Body of pancreas (tissue), 4 donors: ENCODE results near the gene CDH4. TPM values are rescaled to one million over a fixed set of nuclear protein-coding genes. Genes with fewer than 3 reads are reported as not detected.

Experiments
- ATAC-seq: fragments of 150-250 bp; one replicate; pipeline ENCODE4 v1.9.1; 2016
- DNase-seq, 4 donors: peaks; one replicate each; pipeline ENCODE4 v3.0.0-alpha.2; 2019
- H3K27ac ChIP-seq, 4 donors: fragments of 200-600 bp; sonication (generic); 1 replicate in 3 of 4; 2 replicates in 1 of 4; pipeline versions ENCODE4 v1.5.1 to v1.6.1; 2016 to 2019; ENCODE audit warnings: mild to moderate bottlenecking in 1 of 4, mixed read lengths in 1 of 4, moderate library complexity in 1 of 4
- H3K27me3 ChIP-seq, 2 donors: fragments of 200-600 bp; sonication (generic); one replicate each; pipeline ENCODE4 v1.6.0; 2016; ENCODE audit warnings: mild to moderate bottlenecking in 1 of 2
- H3K36me3 ChIP-seq, 2 donors: fragments of 200-600 bp; sonication (generic); replicated peaks in 1 of 2; 2 replicates each; pipeline ENCODE4 v1.5.1; 2016; ENCODE audit warnings: low read depth in 2 of 2; ENCODE audit not compliant: insufficient read depth in 1 of 2
- H3K4me1 ChIP-seq: fragments of 200-600 bp; sonication (generic); one replicate; pipeline ENCODE4 v1.6.0; 2016
- H3K4me3 ChIP-seq, 2 donors: fragments of 200-600 bp; sonication (generic); 1 replicate in 1 of 2; 2 replicates in 1 of 2; pipeline ENCODE4 v1.5.1; 2016 to 2019
- H3K9me3 ChIP-seq, 3 donors: fragments of 200-600 bp; sonication (generic); 1 replicate in 2 of 3; 2 replicates in 1 of 3; pipeline ENCODE4 v1.5.1; 2016
- CTCF ChIP-seq, 7 experiments: fragments of 450-650 bp in 4 of 7; fragments of 200-600 bp in 3 of 7; sonication (generic) in 3 of 7; IDR thresholded peaks; one replicate each; pipeline ENCODE4 v1.5.1; 2016 to 2019; ENCODE audit warnings: antibody characterized with exemption in 7 of 7
- POLR2A ChIP-seq, 3 donors: fragments of 450-650 bp; IDR thresholded peaks; one replicate each; pipeline ENCODE4 v1.6.1; 2016; ENCODE audit warnings: antibody characterized with exemption in 3 of 3, mild to moderate bottlenecking in 2 of 3
- WGBS, 2 donors: methylation state at CpG; one replicate each; pipeline ENCODE4 v1.1.5; 2017; 5-methylcytosine and 5-hydroxymethylcytosine counted together
- intact Hi-C: fragments of 100-400 bp; cut with DNase I; formaldehyde crosslinking; loops from one replicate; pipeline ENCODE4 v1.15.1; 2023
- total RNA-seq, 2 donors: library from RNA; depleted of rRNA; stranded (reverse); fragments of >200 nt; gene quantifications; one replicate each; pipeline ENCODE4 v1.1.0, GENCODE V29; 2016

Gene CDH4
- total RNA-seq, 2 donors from 2014 or later: 0.33 to 0.52 TPM

DNA sequence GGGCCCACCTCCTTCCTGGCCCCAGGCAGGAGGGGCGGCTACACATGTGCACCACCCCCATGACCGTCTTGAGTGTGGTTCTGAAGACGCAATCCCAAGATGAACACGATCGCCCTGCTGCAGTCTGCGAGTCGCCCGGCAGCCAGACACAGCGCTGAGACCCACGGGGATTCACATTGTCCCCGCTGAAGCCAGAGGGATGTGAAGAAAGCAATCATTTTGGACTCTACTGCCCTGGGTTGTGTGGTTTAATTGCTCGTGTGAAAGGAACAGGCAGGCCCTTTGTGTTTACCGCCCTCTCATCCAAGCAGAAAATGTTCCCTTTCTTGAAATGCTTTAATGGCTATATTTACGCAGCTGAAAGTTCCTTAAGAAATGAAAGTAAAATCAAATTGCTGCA is 534.2 kb downstream of the CDH4 start:
- no peak for ATAC-seq
- H3K9me3 ChIP-seq: no peaks in the 10 kb centered on the region
- no peaks in the 10 kb centered on the region for H3K27me3 ChIP-seq
- H3K36me3 ChIP-seq: no peaks in the 10 kb centered on the region
- intact Hi-C loops: no loop called here
- TF ChIP-seq CTCF (IDR thresholded peaks at IDR 0.05) (no peak), POLR2A (IDR thresholded peaks at IDR 0.05) (no peak)
- no peak for DNase-seq
- no peak overlapping the region for H3K4me3 ChIP-seq
- WGBS, 2 donors: 65 to 81% methylated on average over 10 to 13 of the region's 14 CpGs
- H3K4me1 ChIP-seq: no peaks in the 10 kb centered on the region
- no peak overlapping the region for H3K27ac ChIP-seq

GRCh38 chr20:61788343-61788742 is 536.3 kb downstream of the CDH4 start:
- Histone ChIP-seq H3K4me3 (no peak overlapping the region), H3K27ac (no peak overlapping the region), H3K27me3 (no peaks in the 10 kb centered on the region), H3K9me3 (no peaks in the 10 kb centered on the region), H3K36me3 (no peaks in the 10 kb centered on the region), H3K4me1 (no peaks in the 10 kb centered on the region)
- TF ChIP-seq CTCF (IDR thresholded peaks at IDR 0.05): no peak
- no peak for TF ChIP-seq POLR2A (IDR thresholded peaks at IDR 0.05)
- WGBS, 2 donors: 64 to 65% methylated on average over 4 to 5 of the region's 5 CpGs
- ATAC-seq: no peak
- no peak for DNase-seq
- intact Hi-C loops: no loop called here

GRCh38 chr20:61789329-61789728 is 537.3 kb downstream of the CDH4 start:
- TF ChIP-seq CTCF (IDR thresholded peaks at IDR 0.05): no peak
- no peak for TF ChIP-seq POLR2A (IDR thresholded peaks at IDR 0.05)
- H3K9me3 ChIP-seq: no peaks in the 10 kb centered on the region
- ATAC-seq (no peak), DNase-seq (no peak)
- no peak overlapping the region for H3K4me3 ChIP-seq
- no peak overlapping the region for H3K27ac ChIP-seq
- H3K4me1 ChIP-seq: no peaks in the 10 kb centered on the region
- no peaks in the 10 kb centered on the region for H3K27me3 ChIP-seq
- intact Hi-C loops: no loop called here
- no peaks in the 10 kb centered on the region for H3K36me3 ChIP-seq
- 70 to 78% methylated on average over 10 of the region's 10 CpGs for WGBS, 2 donors

DNA sequence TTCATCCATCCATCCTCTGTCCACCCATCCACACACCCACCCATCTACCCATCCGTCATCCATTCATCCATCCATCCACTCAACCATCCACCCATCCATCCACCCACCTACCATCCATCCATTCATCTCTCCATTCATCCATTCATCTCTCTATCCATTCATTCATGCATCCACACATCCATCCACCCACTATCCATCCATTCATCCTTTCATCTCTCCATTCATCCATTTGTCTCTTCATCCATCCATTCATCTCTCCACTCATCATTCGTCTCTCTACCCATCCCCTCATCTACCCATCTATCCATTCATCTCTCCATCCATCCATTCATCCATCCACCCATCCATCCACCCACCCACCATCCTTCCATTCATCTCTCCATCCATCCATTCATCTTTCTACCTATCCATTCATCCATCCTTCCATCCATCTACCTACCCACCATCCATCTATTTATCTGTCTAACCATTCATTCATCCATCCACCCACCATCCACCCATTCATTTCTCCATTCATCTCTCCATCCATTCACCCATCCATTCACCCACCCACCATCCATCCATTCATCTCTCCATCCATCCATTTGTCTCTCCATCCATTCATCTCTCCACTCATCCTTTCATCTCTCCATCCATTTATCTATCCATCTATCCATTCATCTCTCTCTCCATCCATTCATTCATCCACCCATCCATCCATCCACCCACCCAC is 538.2 kb downstream of the CDH4 start:
- Histone ChIP-seq H3K27ac (no peak overlapping the region), H3K36me3 (no peaks in the 10 kb centered on the region), H3K27me3 (no peaks in the 10 kb centered on the region), H3K4me1 (no peaks in the 10 kb centered on the region), H3K4me3 (no peak overlapping the region), H3K9me3 (no peaks in the 10 kb centered on the region)
- TF ChIP-seq CTCF (IDR thresholded peaks at IDR 0.05): no peak
- no peak for TF ChIP-seq POLR2A (IDR thresholded peaks at IDR 0.05)
- DNase-seq: no peak
- 69 to 81% methylated on average over 2 of the region's 2 CpGs for WGBS, 2 donors
- ATAC-seq: no peak
- intact Hi-C loops: no loop called here

DNA sequence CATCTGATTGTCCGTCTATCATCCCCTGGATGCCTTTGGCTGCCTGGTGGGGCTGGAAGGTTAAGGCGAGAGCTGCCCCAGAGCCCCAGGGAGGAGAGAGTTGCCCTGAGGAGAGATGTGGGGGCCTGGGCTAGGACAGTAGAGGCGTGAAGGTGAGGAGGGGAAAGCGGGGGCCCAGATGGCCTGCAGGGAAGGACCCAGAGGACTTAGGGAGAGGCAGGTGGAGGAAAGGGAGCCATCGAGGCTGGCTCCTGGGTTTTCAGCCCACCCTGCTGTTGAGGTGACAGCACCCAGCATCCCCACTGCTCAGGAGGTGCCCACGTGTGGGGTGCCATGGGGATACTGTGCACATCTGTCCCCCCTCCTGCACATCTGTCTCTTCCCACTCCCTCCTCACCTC is 539.9 kb downstream of the CDH4 start:
- no peaks in the 10 kb centered on the region for H3K4me1 ChIP-seq
- no peak overlapping the region for H3K4me3 ChIP-seq
- no peaks in the 10 kb centered on the region for H3K27me3 ChIP-seq
- 65 to 71% methylated on average over 5 to 6 of the region's 6 CpGs for WGBS, 2 donors
- TF ChIP-seq POLR2A (IDR thresholded peaks at IDR 0.05) (no peak), CTCF (IDR thresholded peaks at IDR 0.05) (no peak)
- no peak for ATAC-seq
- no peaks in the 10 kb centered on the region for H3K36me3 ChIP-seq
- no peaks in the 10 kb centered on the region for H3K9me3 ChIP-seq
- DNase-seq: no peak
- H3K27ac ChIP-seq: no peak overlapping the region
- intact Hi-C loops: no loop called here
